ENCODE data around the gene GAGE13. TPM values are rescaled to one million over a fixed set of nuclear protein-coding genes. Genes with fewer than 3 reads are reported as not detected.
"Not testable (repeated sequence)": the region's sequence is repeated elsewhere in the genome, so short reads cannot be mapped to it uniquely, and the experiment has no call there.

GAGE13 gene, protein sequence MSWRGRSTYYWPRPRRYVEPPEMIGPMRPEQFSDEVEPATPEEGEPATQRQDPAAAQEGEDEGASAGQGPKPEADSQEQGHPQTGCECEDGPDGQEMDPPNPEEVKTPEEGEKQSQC
- not detected for polyA plus RNA-seq (ENCODE audit: insufficient read length)

DNA sequence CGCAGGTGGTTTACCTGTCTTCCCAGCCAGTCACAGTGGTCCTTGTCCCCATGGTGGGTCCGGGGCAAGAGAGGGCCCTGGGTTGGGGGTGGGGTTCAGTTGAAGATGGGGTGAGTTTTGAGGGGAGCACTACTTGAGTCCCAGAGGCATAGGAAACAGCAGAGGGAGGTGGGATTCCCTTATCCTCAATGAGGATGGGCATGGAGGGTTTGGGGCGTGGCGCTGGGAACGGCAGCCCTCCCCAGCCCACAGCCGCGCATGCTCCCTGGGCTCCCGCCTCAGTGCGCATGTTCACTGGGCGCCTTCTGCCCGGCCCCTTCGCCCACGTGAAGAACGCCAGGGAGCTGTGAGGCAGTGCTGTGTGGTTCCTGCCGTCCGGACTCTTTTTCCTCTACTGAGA is at the start of gene GAGE13:
Gene GAGE13 (plus strand): TSS at position 301 of the 400 bp plus-strand sequence. CDS start 1,156 bp downstream, outside the sequence.
- DNase-seq = not testable (repeated sequence)

DNA sequence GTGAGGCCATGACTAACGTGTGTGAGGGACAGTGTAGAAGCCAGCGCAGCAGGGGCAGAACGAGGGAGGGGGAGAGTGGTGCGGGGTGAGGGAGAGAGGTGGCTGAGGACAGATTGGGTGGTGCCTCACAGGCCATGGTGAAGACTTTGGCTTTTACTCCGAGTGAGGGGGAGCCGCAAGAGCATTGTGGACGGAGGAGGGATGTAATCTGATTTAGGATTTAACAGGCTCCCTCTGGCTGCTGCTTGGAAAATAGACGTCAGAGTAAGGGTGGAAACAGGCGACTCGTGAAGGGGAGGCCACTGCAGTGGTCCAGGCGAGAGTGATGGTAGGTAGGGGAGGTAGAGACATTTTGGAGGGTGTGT is 48.8 kb upstream of the GAGE13 start:
- no peak for DNase-seq

DNA sequence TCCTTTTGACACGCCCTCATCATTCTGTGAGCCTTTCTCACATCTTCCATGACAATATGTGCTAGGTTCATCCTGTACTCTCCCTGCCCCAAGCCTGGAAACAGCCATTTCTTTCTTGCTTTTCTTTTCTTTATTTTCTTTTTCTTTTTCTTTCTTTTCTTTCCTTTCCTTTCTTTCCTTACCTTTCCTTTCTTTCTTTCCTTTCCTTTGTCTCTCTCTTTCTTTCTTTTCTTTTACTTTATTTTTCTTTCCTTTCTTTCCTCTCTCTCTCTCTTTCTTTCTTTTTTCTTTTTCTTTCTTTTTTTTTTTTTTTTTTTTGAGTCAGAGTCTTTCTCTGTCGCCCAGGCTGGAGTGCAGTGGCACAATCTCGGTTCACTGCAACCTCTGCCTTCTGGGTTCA is 47.2 kb upstream of the GAGE13 start:
- DNase-seq = no peak

DNA sequence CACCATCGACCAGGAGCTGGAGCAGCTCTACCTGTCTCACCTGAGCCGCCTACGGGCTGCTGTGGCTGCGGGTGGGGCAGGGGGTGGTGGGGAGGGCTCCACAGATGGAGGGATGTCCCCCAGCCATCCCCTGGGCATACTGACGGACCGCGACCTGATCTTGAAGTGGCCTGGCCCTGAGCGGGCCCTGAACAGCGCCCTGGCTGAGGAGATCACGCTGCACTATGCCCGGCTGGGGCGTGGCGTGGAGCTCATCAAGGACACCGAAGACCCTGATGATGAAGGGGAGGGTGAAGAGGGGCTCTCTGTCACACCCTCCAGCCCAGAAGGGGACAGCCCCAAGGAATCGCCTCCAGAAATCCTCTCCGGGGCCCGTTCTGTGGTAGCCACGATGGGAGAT is 45.2 kb upstream of the GAGE13 start:
- DNase-seq = no peak

DNA sequence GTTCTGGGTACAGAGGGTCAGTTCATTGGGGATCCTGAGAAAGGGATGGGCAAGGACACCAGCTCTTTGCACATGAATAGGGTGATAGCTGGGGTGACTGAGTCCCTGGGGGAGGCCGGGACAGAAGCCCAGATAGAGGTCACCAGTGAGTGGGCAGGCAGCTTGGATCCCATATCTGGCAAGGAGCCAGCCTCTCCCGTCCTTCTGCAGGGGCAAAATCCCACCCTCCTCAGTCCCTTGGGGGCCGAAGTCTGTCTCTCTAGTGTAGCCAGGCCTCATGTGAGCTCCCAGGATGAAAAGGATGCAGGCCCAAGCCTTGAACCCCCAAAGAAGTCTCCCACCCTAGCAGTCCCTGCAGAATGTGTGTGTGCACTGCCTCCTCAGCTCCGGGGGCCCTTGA is 44.8 kb upstream of the GAGE13 start:
- DNase-seq = no peak

DNA sequence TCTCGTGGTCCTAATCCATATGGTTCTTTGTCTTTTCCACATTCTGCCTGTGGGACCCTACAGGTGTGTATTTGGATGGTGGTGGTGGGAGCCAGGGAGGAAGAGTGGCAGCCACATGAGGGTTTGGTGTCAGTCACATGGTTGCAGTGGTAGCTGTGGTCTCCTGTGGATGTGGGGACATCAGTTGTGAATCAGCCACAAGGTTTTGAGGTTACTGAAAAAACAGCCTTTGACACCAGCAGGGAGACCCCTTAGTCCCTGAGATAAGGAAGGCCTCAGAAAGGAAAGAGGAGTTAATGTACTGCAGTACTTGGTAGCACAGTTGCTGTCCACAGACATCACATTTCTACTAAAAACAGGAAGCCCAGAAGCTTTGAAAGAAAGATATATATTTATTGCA is 43.7 kb upstream of the GAGE13 start:
- no peak for DNase-seq

DNA sequence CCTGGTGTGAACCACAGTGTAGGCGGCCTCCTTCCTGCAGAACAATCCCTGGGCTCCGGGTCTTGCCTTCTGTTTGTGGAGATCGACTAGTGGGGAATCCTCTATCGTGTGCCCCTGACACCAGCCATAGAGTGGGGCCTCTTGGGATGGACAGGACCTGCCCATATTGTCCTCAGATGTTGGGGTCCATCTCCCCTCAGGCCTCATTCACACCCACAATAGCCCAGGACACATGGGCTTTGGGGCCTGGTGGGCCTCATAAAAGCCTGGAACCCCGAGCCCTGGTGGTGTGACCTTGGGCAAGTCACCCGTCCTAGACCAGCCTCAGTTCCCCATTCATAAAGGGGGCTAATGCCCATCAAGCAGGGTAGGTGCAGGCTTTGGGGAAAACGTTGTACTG is 41.2 kb upstream of the GAGE13 start:
- no peak for DNase-seq

DNA sequence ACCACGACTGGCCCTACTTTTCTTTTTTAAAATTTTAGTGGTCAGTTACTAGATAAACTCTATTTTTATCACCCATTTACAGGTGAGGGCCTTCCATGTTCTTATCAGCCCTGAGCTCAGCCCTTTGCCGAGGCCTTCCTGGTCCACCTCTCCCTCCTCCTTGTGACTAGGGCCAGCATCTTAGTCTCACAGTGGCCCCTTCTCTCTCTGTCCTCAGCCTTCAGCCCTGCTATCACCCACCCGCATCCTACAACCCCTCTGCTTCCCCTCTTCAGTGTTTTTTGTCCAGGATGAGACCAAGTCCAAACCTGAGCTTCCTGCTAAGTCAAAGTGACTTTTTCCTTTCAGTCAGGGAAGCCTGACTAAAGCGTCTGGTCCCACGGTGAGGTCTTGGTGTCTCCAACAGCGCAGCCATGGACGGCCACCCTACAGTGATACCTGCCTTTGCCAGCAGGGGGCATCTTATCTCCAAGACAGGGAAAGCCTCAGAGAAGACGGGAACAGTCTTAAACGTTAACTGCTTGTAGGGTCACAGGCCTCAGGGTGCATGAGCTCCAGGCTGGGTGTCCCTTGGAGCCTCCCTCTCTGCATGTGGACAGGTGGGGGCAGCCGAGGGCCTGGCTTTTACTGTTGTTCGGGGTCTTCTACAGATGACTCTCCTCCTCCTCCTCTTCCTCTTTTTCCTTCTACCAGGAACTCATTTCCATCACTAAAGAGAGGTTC is 39.6 kb upstream of the GAGE13 start:
- no peak for DNase-seq

DNA sequence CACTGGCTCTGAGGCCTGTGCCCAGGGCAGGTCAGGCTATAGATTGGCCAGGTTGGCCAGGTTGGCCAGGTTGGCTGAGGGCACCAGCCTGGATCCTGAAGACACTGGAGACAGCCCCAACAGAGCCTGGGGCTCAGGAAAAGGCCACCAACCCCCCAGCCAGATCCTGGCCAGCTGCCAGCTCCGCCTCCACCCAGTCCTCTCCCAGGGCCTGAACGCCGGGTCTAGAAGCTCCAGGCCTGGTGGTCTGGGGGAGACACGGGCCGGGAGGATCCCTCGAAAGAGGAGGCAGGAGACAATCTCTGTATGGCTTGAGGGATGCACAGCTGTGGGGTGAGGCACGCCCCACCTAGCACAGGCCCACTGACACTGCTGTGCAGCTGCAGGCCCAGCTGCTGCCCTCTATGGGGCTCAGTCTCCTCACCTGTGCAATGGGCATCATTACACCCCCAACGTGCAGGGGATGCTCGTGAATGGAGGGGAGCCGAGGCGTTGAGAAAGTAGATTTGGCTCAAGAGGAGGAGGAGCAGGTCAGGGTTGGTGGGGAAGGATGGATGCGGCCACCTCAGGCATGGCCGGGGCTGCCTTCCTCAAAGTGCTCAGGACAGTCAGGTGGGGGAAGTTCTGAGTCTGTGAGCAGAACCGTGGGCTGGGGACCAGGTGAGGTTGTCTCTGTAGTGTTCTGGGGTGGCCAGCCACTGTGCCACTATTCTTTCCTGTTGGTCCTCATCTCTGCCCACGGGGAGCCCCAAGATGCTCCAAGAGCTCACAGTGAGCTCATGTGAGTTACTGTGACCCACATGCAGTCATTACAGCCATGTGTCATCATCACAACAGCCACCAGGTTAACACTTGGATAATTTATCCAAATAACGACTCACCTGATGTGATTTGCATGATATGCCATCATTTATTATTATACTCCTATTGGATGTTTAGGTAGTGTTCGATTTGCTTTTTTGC is 38.7 kb upstream of the GAGE13 start:
- no peak for DNase-seq

DNA sequence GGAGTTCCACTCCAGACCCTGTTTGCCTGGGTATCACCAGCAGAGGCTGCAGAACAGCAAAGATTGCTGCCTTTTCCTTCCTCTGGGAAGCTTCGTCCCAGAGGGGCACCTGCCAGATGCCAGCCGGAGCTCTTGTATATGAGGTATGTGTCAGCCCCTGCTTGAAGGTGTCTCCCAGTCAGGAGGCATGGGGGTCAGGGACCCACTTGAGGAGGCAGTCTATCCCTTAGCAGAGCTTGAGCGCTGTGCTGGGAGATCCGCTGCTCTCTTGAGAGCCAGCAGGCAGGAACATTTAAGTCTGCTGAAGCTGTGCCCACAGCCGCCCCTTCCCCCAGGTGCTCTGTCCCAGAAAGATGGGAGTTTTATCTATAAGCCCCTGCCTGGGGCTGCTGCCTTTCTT is 32.1 kb upstream of the GAGE13 start:
- not testable (repeated sequence) for DNase-seq

DNA sequence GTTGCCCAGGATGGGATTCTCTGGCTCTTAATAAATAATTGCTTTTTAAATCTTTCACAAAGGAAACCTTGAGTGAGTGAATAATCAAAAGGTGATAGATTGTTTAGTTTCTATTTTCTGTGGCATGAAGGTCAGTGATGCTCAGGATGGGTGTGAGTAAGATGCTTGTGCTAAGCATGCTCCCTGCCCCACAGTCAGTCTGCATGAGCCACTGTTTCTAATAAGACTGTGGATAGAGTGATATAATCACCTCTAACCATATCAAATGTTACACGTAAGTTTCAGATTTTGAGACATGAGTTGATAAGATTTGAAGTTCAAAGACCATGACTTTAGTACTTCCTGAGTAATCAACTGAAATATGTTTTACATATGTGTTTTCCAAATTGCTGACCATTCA is 30.7 kb upstream of the GAGE13 start:
- no peak for DNase-seq

DNA sequence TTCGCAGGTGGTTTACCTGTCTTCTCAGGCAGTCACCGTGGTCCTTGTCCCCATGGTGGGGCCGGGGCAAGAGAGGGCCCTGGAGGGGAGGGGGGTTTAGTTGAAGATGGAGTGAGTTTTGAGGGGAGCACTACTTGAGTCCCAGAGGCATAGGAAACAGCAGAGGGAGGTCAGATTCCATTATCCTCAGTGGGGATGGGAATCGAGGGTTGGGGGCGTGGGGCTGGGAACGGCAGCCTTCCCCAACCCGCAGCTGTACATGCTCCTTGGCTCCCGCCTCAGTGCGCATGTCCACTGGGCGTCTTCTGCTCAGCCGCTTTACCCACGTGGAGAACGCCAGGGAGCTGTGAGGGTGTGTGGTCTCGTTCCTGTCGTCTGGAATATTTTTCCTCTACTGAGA is 28.0 kb upstream of the GAGE13 start, which contains the start of gene GAGE10:
Gene GAGE10 (plus strand): TSS at position 301 of the 400 bp plus-strand sequence. CDS start 1,214 bp downstream, outside the sequence.
- DNase-seq = no peak

DNA sequence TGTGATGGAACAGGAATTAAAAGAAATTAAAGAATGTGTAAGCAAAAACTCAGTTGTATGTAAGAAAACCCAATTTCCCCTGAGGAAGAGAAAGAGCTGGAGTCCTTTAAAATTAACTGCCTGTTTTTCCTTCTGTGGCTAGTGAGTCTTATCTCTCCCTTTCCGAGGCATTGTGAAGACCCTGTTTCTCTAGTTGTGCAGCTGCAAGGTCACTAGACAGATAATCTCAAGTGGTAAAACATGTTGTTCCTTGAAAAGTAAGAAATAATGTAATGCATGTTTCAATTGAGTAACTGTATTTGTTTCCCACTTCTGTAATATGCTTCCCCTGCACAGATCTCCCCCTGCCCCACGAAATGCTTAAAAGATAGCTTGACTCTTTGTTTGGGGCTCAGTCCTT is 23.6 kb upstream of the GAGE13 start:
- DNase-seq = not testable (repeated sequence)

DNA sequence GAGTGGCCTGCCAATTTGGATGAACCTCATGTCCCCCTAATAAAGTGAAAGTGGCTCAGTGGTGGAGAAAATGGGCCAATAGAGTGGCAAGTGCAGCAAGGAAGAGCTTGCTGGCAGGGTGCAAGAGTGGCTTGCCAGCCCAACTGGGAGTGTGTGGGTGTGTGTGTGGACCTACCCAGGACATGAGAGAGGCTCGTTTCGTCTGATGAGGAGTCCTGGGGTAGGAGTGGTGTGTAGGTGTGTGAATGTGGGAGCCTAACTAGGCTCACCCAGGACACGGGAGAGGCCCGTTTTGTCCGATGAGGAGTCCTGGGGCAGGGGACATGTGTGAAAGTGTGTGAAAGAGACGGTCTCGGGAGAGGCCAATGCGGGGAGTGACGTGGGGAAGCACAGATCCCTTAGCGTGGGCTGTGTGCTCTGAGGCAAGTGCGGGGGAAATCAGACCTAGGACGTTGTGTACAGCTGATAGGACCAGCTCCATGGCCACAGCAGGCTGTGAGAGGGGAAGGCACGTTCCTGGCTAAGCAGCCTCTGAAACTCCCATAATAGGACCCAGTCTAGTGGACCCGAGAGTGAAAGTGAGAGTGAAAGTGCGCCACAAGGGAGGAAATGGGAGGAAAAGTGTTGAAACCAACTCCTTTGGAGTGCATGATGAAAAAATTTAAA is 22.6 kb upstream of the GAGE13 start:
- DNase-seq = no peak

DNA sequence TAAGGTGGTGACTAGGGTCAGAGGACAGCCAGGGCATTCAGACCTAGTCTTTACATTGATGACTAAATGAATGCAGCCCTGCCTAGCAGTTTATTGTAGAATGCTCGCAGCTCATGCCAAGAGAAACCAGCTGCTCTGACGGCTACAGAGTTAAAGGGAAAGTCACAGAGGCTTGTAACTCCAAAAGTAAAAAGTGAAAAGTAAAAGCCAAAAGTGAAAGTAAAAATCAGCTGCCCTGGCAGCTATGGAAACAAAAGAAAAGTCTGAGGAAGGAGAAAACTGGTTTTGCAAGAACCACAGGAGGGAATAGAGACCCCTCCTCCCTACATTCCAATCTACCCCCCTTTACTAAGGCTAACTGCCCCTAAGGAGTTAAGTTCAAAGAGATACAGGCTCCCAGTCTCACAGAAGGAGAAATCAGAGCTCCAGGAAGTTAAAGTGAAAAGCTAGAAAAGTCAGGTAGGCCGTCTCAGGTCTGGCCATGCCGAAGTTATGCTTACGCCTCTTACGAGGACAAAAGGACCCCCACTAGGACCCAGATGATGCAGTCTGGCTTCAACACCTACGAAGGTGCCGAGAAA is 21.9 kb upstream of the GAGE13 start:
- DNase-seq = no peak

DNA sequence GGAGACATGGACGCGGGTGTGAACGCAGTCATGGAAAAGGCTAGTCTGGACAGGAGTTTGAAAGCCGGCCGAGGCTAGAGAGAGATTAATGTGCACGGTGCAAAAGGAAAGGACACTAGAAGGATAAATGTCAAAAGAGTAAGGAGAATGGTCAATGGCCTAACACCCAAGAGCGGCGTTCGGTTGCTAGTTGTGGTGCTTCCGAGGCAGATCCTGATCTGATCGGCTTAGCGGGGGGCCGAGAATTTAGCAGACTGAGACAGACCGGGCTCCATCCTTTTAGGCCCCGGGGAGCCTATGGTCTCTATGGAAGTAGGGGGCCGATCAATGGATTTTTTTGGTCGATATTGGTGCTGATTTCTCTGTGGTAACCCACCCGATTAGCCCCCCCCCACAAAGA is 21.0 kb upstream of the GAGE13 start:
- no peak for DNase-seq

DNA sequence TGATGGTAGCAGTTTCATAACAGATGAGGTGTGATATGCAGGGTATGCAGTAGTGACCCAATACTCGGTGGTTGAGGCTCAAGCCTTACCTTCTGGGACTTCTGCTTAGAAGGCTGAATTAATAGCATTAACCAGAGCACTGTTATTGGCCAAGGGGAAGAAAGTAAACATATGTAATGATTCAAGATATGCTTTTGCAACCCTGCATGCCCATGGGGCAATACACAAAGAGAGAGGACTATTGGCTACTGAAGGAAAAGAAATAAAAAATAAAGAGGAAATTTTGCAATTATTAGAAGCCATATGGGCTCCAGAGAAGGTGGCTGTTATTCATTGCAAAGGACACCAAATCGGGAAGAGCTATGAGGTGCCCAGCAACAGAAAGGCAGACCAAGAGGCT is 19.2 kb upstream of the GAGE13 start:
- DNase-seq = no peak

DNA sequence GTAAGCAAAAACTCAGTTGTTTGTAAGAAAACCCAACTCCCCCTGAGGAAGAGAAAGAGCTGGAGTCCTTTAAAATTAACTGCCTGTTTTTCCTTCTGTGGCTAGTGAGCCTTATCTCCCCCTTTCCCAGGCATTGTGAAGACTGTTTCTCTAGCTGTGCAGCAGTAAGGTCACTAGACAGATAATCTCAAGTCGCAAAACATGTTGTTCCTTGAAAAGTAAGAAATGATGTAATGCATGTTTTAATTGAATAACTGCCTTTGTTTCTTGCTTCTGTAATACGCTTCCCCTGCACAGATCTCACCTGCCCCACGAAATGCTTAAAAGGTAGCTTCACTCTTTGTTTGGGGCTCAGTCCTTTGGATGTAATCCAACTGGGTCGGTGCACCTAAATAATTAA is 15.3 kb upstream of the GAGE13 start:
- no peak for DNase-seq

DNA sequence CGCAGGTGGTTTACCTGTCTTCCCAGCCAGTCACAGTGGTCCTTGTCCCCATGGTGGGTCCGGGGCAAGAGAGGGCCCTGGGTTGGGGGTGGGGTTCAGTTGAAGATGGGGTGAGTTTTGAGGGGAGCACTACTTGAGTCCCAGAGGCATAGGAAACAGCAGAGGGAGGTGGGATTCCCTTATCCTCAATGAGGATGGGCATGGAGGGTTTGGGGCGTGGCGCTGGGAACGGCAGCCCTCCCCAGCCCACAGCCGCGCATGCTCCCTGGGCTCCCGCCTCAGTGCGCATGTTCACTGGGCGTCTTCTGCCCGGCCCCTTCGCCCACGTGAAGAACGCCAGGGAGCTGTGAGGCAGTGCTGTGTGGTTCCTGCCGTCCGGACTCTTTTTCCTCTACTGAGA is 9.6 kb upstream of the GAGE13 start, which contains the start of gene GAGE12J:
Gene GAGE12J (plus strand): TSS at position 301 of the 400 bp plus-strand sequence. CDS start 1,157 bp downstream, outside the sequence.
- not testable (repeated sequence) for DNase-seq

DNA sequence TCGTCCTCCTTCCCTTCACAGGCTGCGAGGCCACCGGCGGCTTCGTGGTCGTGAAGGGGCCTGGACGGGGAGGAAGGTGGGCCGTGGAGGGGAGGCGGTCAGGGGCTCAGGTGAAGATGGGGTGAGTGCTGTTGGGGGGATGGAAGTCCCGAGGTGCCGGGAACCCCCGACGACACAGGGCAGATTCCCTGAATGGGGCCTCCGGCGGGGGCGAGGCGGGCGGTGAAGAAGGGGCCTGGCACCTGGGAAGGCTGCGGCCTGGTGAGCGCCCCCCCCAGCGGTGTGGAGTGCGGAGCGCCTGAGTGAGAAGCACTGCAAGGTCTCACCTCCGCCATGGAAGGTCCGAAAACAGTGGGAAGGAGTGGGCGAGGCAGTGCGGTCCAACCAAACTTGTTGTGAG is 9.1 kb upstream of the GAGE13 start:
- not testable (repeated sequence) for DNase-seq

DNA sequence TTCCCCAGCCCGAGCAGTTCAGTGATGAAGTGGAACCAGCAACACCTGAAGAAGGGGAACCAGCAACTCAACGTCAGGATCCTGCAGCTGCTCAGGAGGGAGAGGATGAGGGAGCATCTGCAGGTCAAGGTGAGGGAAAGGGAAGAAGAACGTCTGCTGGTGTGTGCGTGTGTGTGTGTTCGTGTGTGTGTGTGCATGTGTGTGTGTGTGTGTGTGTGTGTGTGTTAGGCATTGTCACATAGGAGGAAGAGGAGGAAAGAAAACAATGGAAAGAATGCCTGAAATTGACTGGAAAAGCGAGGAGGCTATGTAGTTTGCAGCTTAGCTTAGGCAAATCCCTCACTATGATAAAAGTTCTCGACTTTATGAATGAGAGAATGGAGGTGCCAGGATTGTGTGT is 7.6 kb upstream of the GAGE13 start:
- DNase-seq = not testable (repeated sequence)

DNA sequence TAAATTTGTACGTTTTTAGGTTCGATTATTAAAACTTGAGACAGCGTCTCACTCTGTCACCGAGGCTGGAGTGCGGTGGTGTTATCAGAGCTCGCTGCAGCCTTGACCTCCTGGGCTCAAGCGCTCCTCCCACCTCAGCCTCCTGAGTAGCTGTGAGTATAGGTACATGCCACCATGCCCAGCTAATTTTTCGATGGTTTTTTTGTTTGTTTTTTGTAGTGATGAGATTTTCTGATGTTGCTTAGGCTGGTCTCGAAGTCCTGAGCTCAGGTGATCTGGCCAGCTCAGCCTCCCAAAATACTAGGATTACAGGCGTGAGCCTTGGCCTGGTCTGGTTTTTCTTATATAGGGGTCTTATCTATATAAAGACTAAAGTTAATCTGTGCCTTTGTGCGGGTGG is 961 bp upstream of the GAGE13 start:
- DNase-seq = not testable (repeated sequence)

All from hindlimb muscle (tissue), 1 donor.